Raji (cell line): ENCODE results near the gene SUCLG2.

ENCODE experiments used
- POLR2A ChIP-seq: IDR thresholded peaks from 2 replicates; pipeline ENCODE4 v1.6.1; 2011; ENCODE audit warnings: low read depth, low read length, control low read depth; ENCODE audit not compliant: insufficient read depth

The SUCLG2 gene

GRCh38 chr3:67635806-67636205 is 18.6 kb downstream of the SUCLG2 start:
- TF ChIP-seq POLR2A: no peak

- TF ChIP-seq POLR2A: no peak
These were observed 19.2 kb downstream of the SUCLG2 start for GRCh38 chr3:67635257-67635656.

- TF ChIP-seq POLR2A: no peak
These were observed 23.6 kb downstream of the SUCLG2 start for GRCh38 chr3:67630666-67631362.

- no peak for TF ChIP-seq POLR2A
These were observed 29.7 kb downstream of the SUCLG2 start for GRCh38 chr3:67624687-67625086.

GRCh38 chr3:67624078-67624477 is 30.3 kb downstream of the SUCLG2 start:
- no peak for TF ChIP-seq POLR2A

- no peak for TF ChIP-seq POLR2A
These were observed 31.8 kb downstream of the SUCLG2 start for GRCh38 chr3:67622652-67623051.

GRCh38 chr3:67620869-67621268 is 33.5 kb downstream of the SUCLG2 start:
- TF ChIP-seq POLR2A: no peak

GRCh38 chr3:67619991-67620390 is 34.4 kb downstream of the SUCLG2 start:
- TF ChIP-seq POLR2A: no peak

- no peak for TF ChIP-seq POLR2A
These were observed 36.9 kb downstream of the SUCLG2 start for GRCh38 chr3:67617518-67617917.

- TF ChIP-seq POLR2A: no peak
These were observed 38.4 kb downstream of the SUCLG2 start for GRCh38 chr3:67616046-67616445.

- no peak for TF ChIP-seq POLR2A
These were observed 40.2 kb downstream of the SUCLG2 start for GRCh38 chr3:67614195-67614594.

- TF ChIP-seq POLR2A: no peak
These were observed 44.0 kb downstream of the SUCLG2 start for GRCh38 chr3:67610458-67610857.

GRCh38 chr3:67609709-67610108 is 44.7 kb downstream of the SUCLG2 start:
- TF ChIP-seq POLR2A: no peak

- TF ChIP-seq POLR2A: no peak
These were observed 46.4 kb downstream of the SUCLG2 start for GRCh38 chr3:67608034-67608433.

GRCh38 chr3:67605377-67605776 is 49.0 kb downstream of the SUCLG2 start:
- TF ChIP-seq POLR2A: no peak

GRCh38 chr3:67602816-67603215 is 51.6 kb downstream of the SUCLG2 start:
- no peak for TF ChIP-seq POLR2A

GRCh38 chr3:67601919-67602608 is 52.3 kb downstream of the SUCLG2 start:
- no peak for TF ChIP-seq POLR2A

- no peak for TF ChIP-seq POLR2A
These were observed 53.0 kb downstream of the SUCLG2 start for GRCh38 chr3:67601385-67601784.

- no peak for TF ChIP-seq POLR2A
These were observed 54.6 kb downstream of the SUCLG2 start for GRCh38 chr3:67599821-67600220.
